Choroid plexus epithelial cell (primary cell): ENCODE results near the gene DCLRE1C.
A peak's percentile ranks its signal among the peaks of the same experiment; 100 is the strongest.
"Not testable (repeated sequence)": the region's sequence is repeated elsewhere in the genome, so short reads cannot be mapped to it uniquely, and the experiment has no call there.

ENCODE experiments used
- DNase-seq: peaks from one replicate; pipeline ENCODE4 v3.0.0-alpha.2; 2010; ENCODE audit warnings: low read depth
- H3K4me3 ChIP-seq: 2 replicates; pipeline ENCODE4 v1.5.1; 2011; ENCODE audit warnings: low read depth, mild to moderate bottlenecking, control low read depth, low read length, moderate library complexity
- CTCF ChIP-seq: conservative IDR thresholded peaks from 2 replicates; pipeline ENCODE4 v1.5.1; 2011; ENCODE audit warnings: low read depth, mild to moderate bottlenecking, control low read depth, inconsistent platforms, low read length, moderate library complexity

The DCLRE1C gene

DNA sequence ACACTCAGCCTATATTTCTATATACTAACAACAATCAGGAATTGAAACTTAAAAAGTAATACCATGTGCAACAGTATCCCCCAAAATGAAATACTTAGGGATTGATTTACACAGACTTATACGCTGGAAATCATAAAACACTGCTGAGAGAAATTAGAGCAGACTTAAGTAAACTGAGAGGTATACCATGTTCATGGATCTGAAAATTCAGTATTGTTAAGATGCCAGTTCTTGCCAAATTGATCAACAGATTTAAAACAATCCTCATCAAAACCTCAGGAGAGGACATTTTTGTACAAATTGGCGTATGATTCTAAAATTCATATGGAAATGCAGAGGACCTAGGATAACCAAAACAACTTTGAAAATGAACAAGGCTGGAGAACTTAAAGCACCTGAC, 37.3 kb downstream of the DCLRE1C start:
- TF ChIP-seq CTCF: no peak
- DNase-seq: no peak
- H3K4me3 ChIP-seq: no peak overlapping the region

- no peak overlapping the region for H3K4me3 ChIP-seq
- no peak for DNase-seq
- no peak for TF ChIP-seq CTCF
Measured at GRCh38 chr10:14911801-14912200, 42.1 kb downstream of the DCLRE1C start.

- no peak for DNase-seq
- TF ChIP-seq CTCF: no peak
- H3K4me3 ChIP-seq: no peak overlapping the region
Measured at GRCh38 chr10:14910953-14911352, 42.9 kb downstream of the DCLRE1C start.

DNA sequence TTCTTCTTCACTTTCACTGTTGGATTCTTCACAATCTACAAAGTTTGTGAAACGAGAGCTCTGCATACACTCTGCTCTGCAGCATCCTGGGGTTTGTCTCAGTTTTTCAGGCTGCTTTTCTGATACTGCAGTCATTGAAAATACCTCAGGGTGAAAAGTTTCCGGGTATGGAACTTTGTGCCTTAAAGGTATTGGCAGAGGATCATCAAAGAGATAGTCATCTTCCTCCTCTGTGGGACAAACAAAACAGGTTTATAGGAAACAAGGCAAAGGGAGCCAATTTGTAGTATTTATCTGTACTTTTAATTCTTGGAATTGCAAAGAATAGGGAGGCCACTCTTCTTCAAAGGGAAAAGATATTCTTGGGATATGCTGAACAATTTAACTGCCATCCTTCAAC, 44.8 kb downstream of the DCLRE1C start:
- no peak for TF ChIP-seq CTCF

GRCh38 chr10:14907591-14907990, 46.3 kb downstream of the DCLRE1C start:
- H3K4me3 ChIP-seq: not testable (repeated sequence)
- peak; percentile 4 for DNase-seq

More for the DNA sequence above, 44.8 kb downstream of the DCLRE1C start:
- H3K4me3 ChIP-seq: no peak overlapping the region
- DNase-seq: no peak

DNA sequence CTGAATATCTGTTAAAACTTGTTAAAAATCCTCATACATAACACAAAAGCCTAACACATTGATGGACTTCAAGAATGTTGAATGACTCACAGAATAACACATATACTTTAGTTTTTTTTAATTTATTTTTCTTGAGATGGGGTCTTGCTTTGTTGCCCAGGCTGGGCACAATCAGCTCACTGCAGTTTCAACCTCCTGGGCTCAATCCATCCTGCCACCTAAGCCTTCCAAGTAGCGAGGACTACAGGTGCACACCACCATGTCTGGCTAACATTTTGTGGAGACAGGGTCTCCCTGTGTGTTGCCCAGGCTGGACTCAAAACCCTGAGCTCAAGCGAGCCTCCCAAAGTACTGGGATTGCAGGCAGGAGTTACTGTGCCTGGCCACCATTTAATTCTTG, 47.1 kb downstream of the DCLRE1C start:
- no peak for DNase-seq
- no peak overlapping the region for H3K4me3 ChIP-seq
- no peak for TF ChIP-seq CTCF

DNA sequence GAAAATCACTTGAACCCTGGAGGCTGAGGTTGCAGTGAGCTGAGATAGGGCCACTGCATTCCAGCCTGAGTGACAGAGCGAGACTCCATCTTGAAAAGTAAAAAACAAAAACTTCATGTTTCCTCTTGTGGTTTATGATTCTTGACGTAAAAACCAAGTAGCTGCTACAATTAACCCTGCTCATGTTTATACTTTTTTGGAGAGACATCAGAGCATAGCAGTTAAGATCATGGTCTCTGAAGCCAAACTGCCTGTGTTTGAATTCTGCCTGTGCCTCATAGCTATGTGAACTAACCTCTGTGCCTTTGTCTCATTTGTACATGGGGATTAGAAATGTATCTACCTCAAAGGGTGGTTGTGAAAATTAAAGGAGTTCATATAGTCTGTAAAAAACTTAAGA, 48.0 kb downstream of the DCLRE1C start:
- no peak for DNase-seq
- H3K4me3 ChIP-seq: no peak overlapping the region
- TF ChIP-seq CTCF: no peak

GRCh38 chr10:14904864-14905263, 49.0 kb downstream of the DCLRE1C start:
- TF ChIP-seq CTCF: no peak
- H3K4me3 ChIP-seq: no peak overlapping the region
- no peak for DNase-seq
